DMS114 treated with DMSO at 0.1 percent for 48 hours (cell line): ENCODE measurements around the gene TPH2.
A peak's percentile ranks its signal among the peaks of the same experiment; 100 is the strongest.

Experiments used
- DNase-seq: peaks from one replicate; lab custom pipeline; 2025; ENCODE audit not compliant: unreplicated experiment; lab: John Stamatoyannopoulos, UW

TPH2 gene

GRCh38 chr12:71958457-71958856 is 19.8 kb downstream of the TPH2 start:
- no peak for DNase-seq

- DNase-seq: no peak
Observed at GRCh38 chr12:71958993-71959578, 20.4 kb downstream of the TPH2 start.

DNA sequence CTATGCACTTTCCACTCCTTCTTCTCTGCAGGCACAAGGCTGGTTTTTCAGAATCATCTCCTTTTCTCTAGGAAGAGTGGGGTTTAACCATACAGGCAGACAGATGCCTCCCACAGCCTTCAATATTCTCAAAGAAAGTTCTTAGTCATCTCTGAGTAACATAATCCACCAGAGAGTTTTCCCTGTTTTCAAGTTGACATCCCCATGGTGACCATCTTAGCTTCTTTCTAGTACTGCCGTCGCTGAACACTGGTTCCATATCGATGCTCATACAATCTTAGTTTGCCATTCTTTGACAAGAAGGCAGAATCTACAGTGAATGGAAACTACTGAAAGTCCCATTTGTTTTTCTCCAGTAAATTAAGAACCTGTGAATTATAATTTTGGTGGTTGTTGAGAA is 28.6 kb downstream of the TPH2 start:
- no peak for DNase-seq

DNA sequence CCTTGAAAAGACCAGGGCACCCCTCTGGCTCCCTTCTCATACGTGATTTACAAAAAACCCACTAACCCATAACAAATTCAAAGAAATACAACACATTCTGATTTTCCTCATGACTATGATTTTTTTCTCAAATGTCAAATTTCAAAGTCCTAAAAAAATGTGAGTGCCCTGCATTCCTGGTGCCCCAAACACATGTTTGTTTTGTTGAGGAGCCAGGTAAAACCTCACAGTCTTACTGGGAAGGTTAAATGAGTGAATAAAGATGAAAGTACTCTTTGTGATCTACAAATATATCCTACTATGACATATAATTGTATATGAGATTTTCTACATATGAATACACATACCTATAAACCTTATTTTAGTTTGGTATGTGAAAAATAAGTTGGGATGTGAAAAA is 30.7 kb downstream of the TPH2 start:
- DNase-seq: no peak

DNA sequence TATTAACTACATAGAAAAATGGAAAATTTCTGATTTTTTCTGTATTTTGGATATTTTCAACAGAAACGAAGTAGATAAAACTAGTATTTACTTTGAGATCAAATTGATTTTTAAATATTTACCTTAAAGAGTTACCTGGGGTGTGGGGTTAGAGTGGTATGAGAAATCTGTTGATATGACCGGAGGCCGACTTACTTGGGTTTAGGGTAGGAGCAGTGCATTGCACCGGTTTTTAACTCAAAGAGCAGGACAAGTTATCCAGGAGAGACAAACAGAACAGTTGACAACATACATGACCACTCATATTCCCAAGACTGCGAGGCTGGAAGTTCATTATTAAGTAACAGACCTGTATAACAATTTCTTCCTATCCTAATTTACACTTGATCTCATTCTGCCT is 31.4 kb downstream of the TPH2 start:
- no peak for DNase-seq

DNA sequence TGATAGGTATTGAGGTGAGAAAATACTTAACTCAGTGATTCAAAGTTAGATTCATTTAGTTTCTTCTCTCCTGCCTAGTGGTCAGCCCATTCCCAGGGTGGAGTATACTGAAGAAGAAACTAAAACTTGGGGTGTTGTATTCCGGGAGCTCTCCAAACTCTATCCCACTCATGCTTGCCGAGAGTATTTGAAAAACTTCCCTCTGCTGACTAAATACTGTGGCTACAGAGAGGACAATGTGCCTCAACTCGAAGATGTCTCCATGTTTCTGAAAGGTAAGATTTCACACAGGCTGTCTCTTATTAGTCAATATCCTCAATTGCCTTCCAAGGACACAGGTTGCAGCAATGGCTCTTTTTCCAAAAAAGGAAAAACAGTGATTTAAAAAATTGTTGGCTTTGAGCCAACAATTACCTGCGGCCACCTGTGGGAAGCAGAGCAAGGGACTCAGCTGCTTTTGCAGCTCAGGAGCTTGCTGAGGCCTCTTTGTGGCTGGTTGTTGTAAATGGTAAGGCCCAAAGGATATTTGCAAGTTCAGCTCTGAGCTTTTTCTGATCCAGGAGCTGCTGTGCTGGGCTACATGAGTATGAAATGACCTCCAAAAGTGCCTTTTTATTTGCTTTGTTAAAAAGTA is 33.9 kb downstream of the TPH2 start:
- DNase-seq: no peak

DNA sequence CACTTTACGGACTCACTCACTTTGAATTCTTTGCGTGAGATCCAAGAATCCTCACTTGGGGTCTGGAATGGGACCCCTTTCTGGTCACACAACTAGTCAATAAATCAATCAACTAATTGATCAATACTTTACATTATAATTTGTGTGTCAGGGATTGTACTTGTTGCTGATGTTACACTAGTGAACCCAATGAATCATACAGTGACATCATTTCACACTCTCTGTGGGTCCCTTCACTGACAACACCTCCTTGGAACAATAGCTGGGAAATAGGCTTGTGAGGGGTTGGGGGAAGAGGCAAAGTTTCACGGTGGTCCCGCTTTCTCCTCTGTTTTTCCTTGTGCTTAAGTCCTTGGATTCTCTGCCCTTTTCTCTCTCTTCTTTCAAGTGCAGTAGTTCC is 35.0 kb downstream of the TPH2 start:
- DNase-seq: no peak

DNA sequence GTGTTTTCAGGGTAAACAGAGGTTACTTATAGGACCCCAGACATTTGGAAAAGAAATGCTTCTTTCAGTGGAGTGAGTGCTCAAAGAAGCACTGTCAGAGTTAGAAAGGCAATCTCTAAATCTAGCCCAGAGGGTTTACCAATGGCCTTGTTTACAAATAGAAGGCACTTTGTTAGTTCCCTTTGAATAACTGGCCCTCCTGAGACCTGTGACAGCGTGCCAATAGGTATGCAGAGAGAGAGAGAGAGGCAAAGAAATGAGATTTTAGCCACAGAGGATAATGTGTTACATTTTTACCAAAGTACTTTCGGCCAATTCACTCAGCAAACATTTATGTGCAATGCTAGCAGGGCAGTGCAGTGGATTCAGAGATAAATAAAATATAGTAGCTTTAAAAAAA is 41.9 kb downstream of the TPH2 start:
- no peak for DNase-seq

GRCh38 chr12:71981149-71981548 is 42.5 kb downstream of the TPH2 start:
- DNase-seq: no peak

DNA sequence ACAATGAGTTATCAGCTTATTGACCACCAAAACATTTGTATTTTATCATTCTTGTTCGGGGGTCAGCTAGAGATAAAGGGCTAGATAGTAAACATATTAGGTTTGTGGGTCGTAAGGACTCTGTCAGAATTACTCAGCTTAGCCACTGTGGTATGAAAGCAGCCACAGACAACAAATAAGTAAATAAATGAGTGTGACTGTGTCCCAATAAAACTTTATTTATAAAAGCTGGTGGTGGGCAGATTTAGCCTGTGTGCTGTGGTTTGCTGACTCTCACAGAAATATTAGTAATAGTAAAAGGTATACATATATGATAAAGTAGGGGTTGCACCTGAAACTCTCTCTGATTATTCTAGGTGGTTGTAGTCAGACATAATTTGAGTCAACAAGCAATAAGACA is 56.1 kb downstream of the TPH2 start:
- DNase-seq: no peak

- no peak for DNase-seq
Observed at GRCh38 chr12:71999795-72000194, 61.1 kb downstream of the TPH2 start.

- DNase-seq: no peak
Observed at GRCh38 chr12:72000969-72001648, 62.5 kb downstream of the TPH2 start.

DNA sequence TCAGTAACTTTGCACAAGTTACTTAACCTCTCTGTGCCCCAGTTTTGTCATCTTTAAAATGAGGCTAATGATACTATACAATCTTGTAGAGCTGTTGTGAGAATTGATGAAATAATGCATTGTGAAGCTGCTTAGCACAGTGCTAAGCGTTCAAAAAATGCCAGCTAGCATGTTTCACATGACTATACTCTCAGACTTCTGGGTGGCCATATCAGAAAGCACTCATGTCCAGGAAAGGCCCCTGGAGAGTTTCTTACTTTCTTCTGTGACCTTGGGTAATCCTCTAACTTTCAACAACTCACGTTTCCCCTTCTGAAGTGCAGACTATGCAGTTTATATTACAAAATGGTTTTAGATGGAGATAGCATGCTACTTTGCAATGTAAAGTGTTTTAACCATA is 68.1 kb downstream of the TPH2 start:
- no peak for DNase-seq

- DNase-seq: no peak
Observed at GRCh38 chr12:72010356-72010755, 71.7 kb downstream of the TPH2 start.

DNA sequence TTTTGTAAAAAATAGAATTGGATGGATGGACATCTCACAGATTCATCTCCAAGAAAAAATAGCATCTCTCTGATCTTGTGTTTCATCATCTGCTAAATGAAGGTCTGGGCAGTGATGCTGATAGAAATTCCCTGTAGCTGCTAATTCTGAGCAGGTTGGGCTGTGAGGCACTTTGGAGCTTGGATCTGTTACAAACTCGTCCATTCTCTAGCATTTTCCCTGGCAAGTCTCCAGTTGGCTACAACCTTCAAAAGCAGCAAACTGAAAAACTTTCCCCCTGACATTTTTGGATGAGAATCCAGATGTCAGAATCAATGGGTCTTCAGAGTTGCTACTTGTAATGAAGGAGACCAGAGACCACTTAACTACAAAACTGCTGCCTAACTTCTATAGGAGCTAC is 72.7 kb downstream of the TPH2 start:
- DNase-seq: no peak

- no peak for DNase-seq
Observed at GRCh38 chr12:72012874-72013273, 74.2 kb downstream of the TPH2 start.

DNA sequence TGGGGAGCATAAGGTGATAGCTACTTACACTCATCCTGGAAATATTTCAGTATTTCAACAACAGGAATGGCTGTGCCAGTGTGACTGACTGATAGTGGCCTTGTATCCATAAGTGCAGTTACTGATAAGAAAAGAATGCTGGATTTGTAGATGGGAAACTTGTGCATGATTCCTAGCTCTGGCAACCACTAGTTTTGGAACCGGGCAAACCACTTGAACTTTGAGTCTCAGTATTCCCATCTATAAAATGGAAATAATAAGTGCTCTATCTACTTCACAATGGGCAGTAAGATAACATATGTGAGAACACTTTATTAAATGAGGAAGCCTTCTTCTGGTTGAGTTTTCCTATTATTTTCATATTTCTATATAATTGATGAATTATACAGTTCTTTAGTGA is 77.2 kb downstream of the TPH2 start:
- no peak for DNase-seq

DNA sequence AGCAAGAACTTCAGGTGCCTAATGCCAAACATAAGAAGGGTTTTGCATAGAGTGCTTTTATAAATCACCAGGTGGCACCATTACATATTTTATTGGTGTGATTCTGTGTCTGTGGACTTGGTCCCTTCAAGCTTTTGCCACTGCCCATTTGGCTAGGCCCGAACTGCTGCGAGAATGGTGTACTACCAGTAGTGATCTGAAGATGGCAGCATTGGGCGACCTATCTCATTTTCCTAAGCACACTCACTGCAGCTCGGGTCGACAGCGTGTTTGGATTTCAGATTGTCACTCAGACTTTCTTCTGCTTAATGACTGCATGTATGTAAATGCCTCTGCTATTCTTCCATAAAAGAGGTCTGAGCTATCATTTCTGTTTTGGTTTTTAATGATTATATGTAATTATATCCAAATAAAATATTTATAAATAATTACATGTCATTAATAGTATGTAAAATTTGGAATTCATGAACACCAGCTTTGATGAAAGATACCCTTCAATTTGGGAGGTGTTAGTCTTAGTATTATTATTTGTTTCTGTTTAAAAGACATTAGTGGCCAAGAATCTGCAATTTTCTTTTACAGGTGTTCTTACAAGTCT is 78.5 kb downstream of the TPH2 start:
- peak; percentile 76 for DNase-seq

DNA sequence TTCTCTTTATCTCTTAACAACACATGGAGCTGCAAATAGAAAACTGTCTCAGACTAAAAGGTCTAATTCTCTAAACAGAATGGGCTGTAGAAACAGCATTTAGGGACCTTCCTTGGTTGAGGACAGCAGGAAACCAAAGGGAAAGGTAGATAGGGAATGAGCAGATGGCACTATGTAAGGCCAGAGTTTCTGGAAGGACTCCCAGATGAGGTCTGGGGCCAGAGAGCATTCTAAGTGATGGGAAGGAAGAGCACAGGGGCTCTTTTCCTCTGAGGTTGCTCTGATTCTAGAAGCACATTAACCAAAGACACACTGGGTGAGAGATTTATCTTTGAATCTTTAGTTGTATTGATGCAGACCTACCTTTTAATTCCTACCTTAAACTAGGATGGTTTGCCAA is 79.4 kb downstream of the TPH2 start:
- no peak for DNase-seq

- no peak for DNase-seq
Observed at GRCh38 chr12:72024613-72025012, 86.0 kb downstream of the TPH2 start.

DNA sequence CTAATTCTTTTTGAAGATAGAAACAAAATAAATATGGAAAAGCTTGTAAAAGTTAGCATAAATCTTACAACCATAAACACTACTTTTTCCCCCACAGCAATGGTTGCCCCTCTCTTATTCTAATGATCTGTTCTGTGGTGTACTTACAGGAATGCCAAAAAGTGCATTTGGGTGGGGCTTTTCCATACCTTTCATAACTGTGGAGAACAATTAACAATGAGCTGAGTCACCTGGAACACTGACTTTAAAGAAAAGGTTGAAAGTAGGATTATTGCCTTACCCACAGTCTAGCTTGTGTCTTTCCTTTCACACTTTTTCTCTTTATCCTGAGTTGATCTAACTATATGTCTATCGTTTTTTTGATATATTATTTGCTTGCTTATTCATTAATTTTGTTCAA is 86.9 kb downstream of the TPH2 start:
- no peak for DNase-seq

- DNase-seq: no peak
Observed at GRCh38 chr12:72028966-72029365, 90.3 kb downstream of the TPH2 start.
